ENCODE data around the gene EPHB2.

DNA sequence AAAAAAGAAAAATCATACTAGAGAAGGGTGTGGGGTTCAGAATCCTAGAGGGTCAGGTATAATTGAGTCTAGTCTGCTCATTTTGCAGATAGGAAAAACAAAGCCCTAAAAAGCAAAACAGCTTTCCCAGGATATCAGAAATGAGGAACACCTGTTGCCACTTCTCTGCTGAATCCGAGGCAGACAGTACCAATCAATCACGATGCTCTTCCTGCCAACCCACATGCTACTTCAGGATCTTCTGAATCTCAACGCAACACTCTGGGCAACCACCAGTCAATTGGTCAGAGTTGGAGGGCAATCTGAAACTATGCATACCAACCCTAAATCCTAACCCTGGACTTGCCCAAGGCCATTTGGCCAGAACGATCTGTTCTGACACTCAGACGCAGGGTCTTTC, 128.3 kb downstream of the EPHB2 start:
- TF ChIP-seq, protein P1, sequence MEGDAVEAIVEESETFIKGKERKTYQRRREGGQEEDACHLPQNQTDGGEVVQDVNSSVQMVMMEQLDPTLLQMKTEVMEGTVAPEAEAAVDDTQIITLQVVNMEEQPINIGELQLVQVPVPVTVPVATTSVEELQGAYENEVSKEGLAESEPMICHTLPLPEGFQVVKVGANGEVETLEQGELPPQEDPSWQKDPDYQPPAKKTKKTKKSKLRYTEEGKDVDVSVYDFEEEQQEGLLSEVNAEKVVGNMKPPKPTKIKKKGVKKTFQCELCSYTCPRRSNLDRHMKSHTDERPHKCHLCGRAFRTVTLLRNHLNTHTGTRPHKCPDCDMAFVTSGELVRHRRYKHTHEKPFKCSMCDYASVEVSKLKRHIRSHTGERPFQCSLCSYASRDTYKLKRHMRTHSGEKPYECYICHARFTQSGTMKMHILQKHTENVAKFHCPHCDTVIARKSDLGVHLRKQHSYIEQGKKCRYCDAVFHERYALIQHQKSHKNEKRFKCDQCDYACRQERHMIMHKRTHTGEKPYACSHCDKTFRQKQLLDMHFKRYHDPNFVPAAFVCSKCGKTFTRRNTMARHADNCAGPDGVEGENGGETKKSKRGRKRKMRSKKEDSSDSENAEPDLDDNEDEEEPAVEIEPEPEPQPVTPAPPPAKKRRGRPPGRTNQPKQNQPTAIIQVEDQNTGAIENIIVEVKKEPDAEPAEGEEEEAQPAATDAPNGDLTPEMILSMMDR (IDR thresholded peaks at IDR 0.05; ENCODE audit: poor library complexity, severe bottlenecking), result no peak
- TF ChIP-seq SMC3 (conservative IDR thresholded peaks at IDR 0.05; ENCODE audit: poor library complexity), result no peak
